ENCODE data around the gene CACNA1C.

CACNA1C gene

GRCh38 chr12:2443776-2444175 lies 391.0 kb downstream of the CACNA1C start:
- no peak for DNase-seq (ENCODE audit: low read depth in 2 of 3, low spot score in 2 of 3)

GRCh38 chr12:2445968-2446367 lies 393.2 kb downstream of the CACNA1C start:
- DNase-seq (ENCODE audit: low read depth in 2 of 3, low spot score in 2 of 3) = no peak

GRCh38 chr12:2447861-2448260 lies 395.1 kb downstream of the CACNA1C start:
- no peak for DNase-seq (ENCODE audit: low read depth in 2 of 3, low spot score in 2 of 3)

DNA sequence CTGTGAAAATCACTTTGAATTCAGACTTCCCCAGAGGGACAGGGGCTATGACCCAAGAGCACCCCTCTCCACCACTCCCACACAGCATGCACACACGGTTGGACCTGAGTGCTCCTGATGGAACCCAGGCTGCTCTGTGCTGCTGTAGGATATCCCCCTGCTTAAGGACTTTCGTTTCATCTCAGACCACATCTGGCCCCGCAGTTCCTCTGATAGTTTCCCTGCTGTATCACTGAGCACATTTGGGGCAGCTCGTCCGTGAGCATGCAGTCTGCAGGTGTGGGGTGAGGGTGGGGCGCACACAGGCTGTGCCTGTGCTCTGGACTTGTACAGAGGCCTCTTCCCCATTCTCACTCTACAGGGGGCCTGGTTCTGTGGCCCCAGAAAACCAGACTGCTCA lies 396.8 kb downstream of the CACNA1C start:
- DNase-seq (ENCODE audit: low read depth in 2 of 3, low spot score in 2 of 3) = no peak

GRCh38 chr12:2450553-2450952 lies 397.8 kb downstream of the CACNA1C start:
- DNase-seq (ENCODE audit: low read depth in 2 of 3, low spot score in 2 of 3) = no peak

DNA sequence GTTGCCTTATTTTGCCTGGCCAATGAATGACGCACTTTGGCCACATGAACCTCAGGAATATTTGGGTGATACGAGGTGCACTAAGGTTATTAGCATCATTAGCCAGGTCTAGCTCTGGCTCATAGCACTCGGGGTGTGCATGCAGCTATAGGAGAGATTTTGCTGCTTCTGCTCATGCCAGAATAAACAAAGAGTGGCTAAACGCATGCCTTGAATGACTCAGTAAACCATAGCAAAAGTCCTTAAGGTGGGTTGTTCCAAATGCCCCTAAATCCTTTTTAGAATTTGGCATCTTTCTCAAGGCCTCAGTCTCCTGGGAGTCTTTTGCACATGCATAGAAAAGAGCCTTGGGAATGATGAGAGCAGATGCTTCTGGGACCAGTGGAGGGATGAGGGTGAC lies 398.2 kb downstream of the CACNA1C start:
- no peak for DNase-seq (ENCODE audit: low read depth in 2 of 3, low spot score in 2 of 3)

DNA sequence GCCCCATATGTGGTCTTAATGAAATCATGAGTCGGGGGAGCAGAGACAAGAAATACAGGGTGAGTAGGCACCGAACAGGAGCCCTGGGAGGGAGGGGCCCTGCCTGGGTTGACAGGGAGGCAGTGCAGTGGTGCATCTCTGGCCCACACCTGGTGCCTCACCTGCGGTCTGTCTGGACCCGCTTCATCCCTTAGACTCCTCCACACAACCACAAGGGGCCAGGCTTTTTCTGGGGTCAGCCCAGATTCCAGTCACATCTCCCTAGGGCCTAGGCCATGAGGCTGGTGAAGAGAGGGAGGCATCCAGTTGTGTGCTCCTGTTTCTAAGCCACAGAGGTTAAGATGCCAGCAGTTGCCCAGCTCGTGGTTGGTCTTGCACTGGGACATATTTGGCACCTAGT lies 398.7 kb downstream of the CACNA1C start:
- no peak for DNase-seq (ENCODE audit: low read depth in 2 of 3, low spot score in 2 of 3)

GRCh38 chr12:2453076-2453760 lies 400.4 kb downstream of the CACNA1C start:
- DNase-seq (ENCODE audit: low read depth in 2 of 3, low spot score in 2 of 3) = no peak

DNA sequence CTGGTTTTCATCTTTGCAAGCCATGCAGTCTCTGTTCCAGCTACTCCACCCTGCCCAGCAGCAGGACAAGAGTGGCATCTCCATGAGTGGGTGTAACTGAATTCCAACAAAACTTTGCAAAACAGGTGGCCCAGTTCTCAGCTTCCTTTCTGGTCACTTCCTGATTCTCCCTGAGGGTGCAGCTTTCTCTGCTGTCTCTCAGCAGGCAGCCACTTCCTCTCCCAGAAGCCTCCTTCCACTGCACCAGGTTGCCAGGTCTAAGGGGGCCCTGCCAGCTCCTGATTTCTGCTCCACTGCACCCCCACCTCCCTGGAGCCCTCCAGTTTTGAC lies 400.9 kb downstream of the CACNA1C start:
- DNase-seq (ENCODE audit: low read depth in 2 of 3, low spot score in 2 of 3) = no peak

DNA sequence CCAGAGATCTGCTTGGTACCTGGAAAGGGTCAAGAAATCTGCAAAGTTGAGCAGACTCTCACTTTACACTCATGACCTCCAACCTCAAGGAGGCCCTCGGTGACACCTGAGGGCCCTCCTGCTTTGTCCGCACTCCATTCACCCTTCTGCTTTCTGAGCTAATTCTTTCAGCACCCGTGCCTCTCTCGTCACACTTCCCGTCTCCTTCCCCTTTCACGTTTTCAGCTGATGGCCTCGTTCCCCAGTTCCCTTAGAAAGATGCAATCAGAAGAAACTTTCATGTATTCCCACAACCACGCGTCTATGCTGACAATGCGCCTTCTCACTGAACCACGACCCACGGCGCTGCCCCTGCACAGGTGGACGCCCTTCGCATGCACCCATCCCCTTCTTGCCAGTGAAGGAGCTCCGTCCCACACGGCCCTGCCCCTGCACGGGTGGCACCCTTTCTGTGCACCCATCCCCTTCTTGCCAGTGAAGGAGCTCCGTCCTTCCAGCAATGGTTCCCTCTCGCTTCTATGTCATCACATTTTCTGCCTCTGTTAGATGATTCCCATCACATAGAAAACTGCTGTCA lies 401.9 kb downstream of the CACNA1C start:
- DNase-seq (ENCODE audit: low read depth in 2 of 3, low spot score in 2 of 3) = no peak

GRCh38 chr12:2455410-2455809 lies 402.6 kb downstream of the CACNA1C start:
- no peak for DNase-seq (ENCODE audit: low read depth in 2 of 3, low spot score in 2 of 3)

GRCh38 chr12:2456122-2456812 lies 403.5 kb downstream of the CACNA1C start:
- DNase-seq (ENCODE audit: low read depth in 2 of 3, low spot score in 2 of 3) = no peak

GRCh38 chr12:2456813-2457186 lies 404.0 kb downstream of the CACNA1C start:
- DNase-seq (ENCODE audit: low read depth in 2 of 3, low spot score in 2 of 3) = no peak

GRCh38 chr12:2457215-2457932 lies 404.6 kb downstream of the CACNA1C start:
- no peak for DNase-seq (ENCODE audit: low read depth in 2 of 3, low spot score in 2 of 3)

DNA sequence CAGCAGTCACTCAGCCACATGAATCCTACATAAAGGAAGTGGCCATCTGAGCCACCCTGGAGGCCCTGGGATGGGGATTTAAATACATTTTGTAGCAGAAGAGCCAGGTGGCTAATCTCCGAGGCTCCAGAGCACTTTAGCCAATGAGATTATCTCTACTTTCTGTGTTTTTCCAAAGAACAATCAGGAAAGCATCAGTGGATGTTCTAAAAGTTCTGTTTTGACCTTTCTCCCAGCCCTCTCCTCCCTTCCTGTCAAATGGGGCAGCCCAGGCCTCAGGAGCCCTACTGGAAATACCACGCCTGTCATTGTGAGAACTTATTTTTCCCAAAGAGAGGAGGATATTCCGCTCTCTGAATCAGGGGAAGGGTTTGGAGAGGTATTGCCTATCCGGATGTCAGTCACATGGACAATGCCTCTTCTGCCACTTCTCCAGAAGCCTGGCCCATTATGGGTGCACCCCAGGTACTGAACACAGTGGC lies 405.2 kb downstream of the CACNA1C start:
- DNase-seq (ENCODE audit: low read depth in 2 of 3, low spot score in 2 of 3) = no peak

- no peak for DNase-seq (ENCODE audit: low read depth in 2 of 3, low spot score in 2 of 3)
Observed at GRCh38 chr12:2460051-2460670, 407.4 kb downstream of the CACNA1C start.

- DNase-seq (ENCODE audit: low read depth in 2 of 3, low spot score in 2 of 3) = no peak
Observed at GRCh38 chr12:2461046-2461445, 408.3 kb downstream of the CACNA1C start.

GRCh38 chr12:2461645-2462044 lies 408.9 kb downstream of the CACNA1C start:
- DNase-seq (ENCODE audit: low read depth in 2 of 3, low spot score in 2 of 3) = no peak

DNA sequence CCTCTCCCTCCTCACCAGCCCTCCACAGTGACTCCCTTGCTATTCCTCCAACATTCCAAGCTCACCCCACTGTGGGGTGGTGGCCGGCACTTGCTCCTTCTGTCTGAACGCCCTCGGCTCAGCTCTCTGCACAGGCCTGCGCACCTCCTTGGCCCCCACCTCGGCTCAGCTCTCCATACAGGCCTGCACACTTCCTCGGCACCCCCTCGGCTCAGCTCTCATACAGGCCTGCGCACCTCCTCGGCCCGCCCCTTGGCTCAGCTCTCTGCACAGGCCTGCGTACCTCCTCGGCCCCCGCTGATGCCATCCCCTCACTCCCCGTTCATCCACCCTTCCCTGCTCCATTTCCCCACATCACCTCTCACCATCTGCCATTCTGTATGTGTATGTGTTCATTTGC lies 409.3 kb downstream of the CACNA1C start:
- DNase-seq (ENCODE audit: low read depth in 2 of 3, low spot score in 2 of 3) = no peak

DNA sequence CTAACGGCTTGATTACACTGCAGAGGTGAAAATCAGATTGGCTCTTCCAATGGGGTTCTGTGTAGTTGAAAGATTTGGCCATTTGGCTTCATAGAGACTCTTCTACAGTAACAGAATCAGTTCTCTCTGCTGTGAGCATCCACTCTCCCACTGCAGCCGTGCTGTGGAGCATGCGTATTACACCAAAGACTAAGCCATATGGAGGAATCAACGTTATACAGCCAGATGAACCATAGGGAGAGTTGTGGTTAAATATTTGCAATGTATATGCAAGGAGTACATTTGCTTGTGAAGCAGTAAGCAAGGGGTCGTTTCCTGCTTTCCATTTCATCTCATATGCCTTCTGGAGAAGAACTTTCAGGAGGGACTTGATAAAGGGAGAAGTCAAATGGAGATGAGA lies 410.9 kb downstream of the CACNA1C start:
- DNase-seq (ENCODE audit: low read depth in 2 of 3, low spot score in 2 of 3) = no peak

DNA sequence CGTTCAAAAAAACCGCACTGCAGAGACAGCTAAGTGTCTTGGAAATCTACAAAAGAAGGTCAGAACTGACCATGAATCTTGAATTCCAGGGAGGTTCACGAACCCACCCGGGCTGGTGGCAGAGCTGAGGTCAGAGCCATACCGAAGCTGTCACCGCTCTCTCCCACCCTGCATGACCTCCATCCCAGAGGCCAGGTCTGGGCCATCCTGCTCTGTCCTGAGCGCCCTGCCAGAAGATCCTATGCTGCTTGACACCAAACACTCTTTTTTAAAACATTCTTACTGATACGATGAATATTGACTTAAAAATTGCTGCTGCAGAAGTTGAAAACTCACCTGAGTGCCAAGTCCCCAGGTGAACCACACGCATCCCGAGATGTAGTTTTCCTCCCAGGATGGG lies 412.9 kb downstream of the CACNA1C start:
- DNase-seq (ENCODE audit: low read depth in 2 of 3, low spot score in 2 of 3) = no peak

GRCh38 chr12:2466211-2466610 lies 413.4 kb downstream of the CACNA1C start:
- no peak for DNase-seq (ENCODE audit: low read depth in 2 of 3, low spot score in 2 of 3)
